GM13977 (cell line): ENCODE measurements around the gene DACT2.
"Not testable (repeated sequence)": the region's sequence is repeated elsewhere in the genome, so short reads cannot be mapped to it uniquely, and the experiment has no call there.

ENCODE experiments used
- DNase-seq: peaks from one replicate; pipeline ENCODE4 v3.0.0; 2012; ENCODE audit warnings: low spot score
- in situ Hi-C: fragments of 300-500 bp; cut with MboI; formaldehyde crosslinking; loops from one replicate; pipeline ENCODE4 v1.12.0; 2022; ENCODE audit warnings: low sequenced_read_pairs, low pct_unique_long_range_greater_than_20kb, mixed read lengths, inconsistent platforms; ENCODE audit not compliant: unreplicated experiment
- TF ChIP-seq, protein P1 (sequence below): IDR thresholded peaks from 2 replicates; pipeline ENCODE4 v1.5.1; 2012; ENCODE audit warnings: mild to moderate bottlenecking, control low read depth; ENCODE audit not compliant: insufficient read depth; ENCODE audit errors: extremely low read depth, missing control alignments

DACT2 gene

DNA sequence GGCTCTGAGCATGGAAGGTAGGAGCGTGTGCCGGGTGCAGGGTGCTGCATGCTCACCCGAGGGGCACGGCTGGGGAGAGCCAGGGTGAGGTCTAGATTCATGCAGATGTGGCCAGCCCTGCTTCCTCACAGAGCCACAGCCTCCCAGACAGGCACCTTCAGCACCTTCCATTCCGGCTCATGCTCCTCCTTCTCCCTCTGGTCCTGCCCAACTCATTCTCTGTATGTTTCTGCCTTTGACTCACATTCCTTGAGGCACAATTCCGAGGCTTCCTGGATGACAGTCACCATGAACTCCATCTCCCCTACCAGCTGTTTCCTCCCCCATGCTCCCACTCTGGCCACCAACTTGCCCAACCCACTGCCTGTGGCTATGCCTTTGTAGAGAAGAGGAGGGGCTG, 35.4 kb downstream of the DACT2 start:
- TF ChIP-seq, protein P1, sequence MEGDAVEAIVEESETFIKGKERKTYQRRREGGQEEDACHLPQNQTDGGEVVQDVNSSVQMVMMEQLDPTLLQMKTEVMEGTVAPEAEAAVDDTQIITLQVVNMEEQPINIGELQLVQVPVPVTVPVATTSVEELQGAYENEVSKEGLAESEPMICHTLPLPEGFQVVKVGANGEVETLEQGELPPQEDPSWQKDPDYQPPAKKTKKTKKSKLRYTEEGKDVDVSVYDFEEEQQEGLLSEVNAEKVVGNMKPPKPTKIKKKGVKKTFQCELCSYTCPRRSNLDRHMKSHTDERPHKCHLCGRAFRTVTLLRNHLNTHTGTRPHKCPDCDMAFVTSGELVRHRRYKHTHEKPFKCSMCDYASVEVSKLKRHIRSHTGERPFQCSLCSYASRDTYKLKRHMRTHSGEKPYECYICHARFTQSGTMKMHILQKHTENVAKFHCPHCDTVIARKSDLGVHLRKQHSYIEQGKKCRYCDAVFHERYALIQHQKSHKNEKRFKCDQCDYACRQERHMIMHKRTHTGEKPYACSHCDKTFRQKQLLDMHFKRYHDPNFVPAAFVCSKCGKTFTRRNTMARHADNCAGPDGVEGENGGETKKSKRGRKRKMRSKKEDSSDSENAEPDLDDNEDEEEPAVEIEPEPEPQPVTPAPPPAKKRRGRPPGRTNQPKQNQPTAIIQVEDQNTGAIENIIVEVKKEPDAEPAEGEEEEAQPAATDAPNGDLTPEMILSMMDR = no peak
- no peak for DNase-seq
- in situ Hi-C loops = no loop called here

DNA sequence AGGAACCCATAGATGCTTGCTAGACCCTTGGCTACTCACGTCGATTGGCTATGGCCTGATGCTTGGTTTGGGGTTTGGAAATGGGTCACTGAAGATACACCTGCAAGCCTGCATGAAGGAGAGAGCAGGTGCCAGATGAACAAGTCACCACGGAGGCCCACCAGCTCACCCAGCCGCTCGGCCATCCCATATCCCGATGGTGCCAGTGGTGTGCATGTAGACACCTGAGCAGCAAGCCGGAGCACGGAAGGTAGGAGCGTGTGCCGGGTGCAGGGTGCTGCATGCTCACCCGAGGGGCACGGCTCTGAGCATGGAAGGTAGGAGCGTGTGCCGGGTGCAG, 35.9 kb downstream of the DACT2 start:
- in situ Hi-C loops = no loop called here
- DNase-seq = no peak
- TF ChIP-seq, protein P1 = no peak

DNA sequence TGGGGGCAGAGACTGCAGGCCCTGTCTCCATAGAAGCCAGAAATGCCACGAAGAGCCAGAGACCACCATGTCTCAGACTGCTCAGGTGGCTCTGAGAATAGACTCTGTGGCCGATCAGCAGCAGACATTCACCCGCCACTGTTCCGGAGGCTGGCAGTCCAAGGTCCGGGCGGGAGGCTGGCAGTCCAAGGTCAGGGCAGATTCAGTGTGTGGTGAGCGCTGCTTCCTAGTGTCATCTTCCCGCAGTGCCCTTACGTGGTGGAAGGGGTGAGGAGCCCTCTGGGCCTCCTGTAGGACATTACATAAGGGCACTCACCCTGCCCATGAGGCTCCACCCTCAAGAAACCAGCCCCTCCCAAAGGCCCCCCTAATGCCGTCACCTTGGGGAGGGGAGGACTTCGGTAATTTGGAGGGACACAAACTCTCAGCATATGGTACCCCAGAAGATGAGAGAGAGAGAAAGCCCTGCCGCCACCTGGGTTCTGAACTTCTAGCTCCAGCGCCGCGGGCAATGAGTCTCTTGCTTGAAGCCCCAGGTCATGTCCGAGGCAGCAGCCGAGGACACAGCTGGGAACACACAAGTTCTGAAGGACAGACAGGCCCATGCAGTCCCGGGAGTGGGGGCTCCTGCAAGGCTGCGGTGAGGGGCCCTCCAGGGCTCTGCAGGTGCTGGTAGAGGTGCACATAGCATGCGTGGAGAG, 36.4 kb downstream of the DACT2 start:
- TF ChIP-seq, protein P1 = no peak
- in situ Hi-C loops = no loop called here
- no peak for DNase-seq

DNA sequence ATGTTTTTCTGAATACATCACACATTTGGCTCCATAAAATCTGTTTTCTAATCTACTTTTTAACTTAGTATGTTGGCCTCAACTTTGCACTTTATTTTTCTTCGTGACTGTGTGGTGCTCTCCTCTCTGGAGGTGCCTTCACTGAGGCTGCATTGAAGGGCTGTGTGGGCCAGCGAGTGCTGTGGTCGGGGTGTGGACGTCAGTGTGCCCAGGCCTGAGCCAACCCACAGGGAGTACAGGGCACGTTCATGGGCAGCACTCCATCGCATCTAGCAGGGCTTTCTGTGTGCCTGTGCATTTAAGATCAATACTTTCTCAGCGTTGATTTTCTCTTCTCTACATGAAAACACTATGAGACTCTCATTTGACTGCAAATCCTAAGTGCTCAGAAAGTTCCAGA, 37.8 kb downstream of the DACT2 start:
- in situ Hi-C loops = no loop called here
- TF ChIP-seq, protein P1 = no peak
- DNase-seq = no peak

DNA sequence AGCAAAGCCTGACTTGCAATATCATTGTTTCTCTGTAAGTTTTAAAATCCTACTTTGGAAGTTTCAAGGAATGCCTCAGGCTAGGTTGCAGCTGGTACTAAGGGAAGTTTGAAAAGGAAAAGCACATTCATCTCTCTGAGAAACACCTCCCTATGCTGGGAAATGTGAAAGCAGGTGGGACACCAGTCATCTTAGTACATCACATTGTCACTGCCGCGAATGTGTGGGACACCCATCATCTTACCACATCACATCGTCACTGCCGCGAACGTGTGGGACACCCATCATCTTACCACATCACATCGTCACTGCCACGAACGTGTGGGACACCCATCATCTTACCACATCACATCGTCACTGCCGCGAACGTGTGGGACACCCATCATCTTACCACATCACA, 38.3 kb downstream of the DACT2 start:
- DNase-seq = not testable (repeated sequence)

DNA sequence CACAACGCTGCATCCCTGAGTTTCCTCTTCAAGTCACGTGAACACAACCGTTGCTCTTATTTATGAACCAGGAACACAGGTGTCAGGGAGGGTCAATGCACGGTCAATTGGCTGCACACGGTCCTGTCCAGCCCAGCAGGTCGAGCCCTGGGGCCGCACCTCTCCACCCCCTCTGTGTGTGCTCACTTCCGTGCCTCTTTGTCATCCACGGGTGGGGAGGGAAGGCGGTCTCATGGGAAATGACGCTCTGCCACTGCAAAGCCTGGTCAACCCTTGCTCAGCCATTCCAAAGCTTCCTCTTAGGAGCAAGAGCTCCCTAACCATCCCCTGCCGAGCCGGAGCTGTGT, 38.7 kb downstream of the DACT2 start:
- in situ Hi-C loops = no loop called here
- DNase-seq = no peak
- TF ChIP-seq, protein P1 = no peak

More for the DNA sequence above, 38.3 kb downstream of the DACT2 start:
- in situ Hi-C loops = not testable (repeated sequence)

DNA sequence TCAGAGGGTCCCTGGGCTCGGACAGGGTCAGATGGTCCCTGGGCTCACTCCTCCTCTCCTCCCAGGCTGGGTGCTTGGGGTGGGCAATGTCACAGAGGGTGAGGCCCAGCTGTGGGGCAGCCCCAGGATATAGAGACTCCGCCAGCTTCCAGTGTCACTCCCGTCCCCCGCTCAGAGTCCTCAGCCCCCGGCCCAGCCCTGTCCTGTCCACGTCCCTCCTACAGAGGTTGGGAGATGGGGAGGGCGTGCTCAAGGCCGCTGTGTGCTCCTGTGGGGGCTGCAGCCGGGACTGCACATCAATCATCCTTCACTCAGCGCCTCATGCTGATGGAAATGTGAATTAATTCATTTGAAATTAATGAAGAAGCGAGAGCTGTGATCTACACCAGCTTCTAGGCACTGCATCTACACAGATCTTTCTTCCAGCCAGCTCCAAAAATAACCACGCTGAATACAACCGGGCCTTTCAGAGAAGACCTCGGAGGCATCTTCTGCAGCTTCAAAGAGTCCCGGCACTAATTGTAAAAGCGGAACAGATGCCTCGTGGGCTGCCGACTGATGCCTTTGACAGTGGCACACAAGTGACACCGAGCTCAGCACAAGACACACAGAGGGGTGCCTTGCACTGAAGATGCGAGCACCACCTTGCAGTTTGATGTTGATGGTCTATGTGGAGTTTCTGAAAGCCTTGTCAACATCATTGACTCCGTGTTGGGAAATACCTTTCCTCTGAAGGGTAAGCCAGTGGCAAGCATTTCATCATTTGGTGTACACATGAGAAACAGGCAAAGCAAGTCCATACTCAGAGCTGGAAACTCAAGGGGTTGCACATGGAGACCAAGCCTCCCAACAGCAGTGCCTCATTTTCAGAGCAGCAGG, 39.3 kb downstream of the DACT2 start:
- in situ Hi-C loops = no loop called here
- DNase-seq = no peak
- TF ChIP-seq, protein P1 = no peak
